ENCODE data around the gene DCUN1D2.

The DCUN1D2 gene

DNA sequence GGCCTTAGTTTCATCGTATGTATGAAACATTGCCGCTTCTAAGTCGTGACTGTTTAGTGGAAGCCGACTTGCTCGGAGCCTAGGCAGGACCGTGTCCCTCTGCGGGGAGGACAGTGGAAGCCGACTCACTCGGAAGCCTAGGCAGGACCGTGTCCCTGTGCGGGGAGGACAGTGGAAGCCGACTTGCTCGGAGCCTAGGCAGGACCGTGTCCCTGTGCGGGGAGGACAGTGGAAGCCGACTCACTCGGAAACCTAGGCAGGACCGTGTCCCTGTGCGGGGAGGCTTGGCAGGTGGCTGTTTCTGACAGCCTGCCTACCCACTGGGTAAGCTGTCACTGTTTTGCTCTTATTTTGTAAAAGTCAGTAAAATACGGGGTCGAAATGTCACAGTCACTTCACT is 20.4 kb upstream of the DCUN1D2 start:
- TF ChIP-seq, protein P1, sequence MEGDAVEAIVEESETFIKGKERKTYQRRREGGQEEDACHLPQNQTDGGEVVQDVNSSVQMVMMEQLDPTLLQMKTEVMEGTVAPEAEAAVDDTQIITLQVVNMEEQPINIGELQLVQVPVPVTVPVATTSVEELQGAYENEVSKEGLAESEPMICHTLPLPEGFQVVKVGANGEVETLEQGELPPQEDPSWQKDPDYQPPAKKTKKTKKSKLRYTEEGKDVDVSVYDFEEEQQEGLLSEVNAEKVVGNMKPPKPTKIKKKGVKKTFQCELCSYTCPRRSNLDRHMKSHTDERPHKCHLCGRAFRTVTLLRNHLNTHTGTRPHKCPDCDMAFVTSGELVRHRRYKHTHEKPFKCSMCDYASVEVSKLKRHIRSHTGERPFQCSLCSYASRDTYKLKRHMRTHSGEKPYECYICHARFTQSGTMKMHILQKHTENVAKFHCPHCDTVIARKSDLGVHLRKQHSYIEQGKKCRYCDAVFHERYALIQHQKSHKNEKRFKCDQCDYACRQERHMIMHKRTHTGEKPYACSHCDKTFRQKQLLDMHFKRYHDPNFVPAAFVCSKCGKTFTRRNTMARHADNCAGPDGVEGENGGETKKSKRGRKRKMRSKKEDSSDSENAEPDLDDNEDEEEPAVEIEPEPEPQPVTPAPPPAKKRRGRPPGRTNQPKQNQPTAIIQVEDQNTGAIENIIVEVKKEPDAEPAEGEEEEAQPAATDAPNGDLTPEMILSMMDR (IDR thresholded peaks at IDR 0.05; ENCODE audit: low read length) = no peak
- TF ChIP-seq EZH2phosphoT487 (IDR thresholded peaks at IDR 0.05; ENCODE audit: low read length) (no peak), EZH2 (optimal IDR thresholded peaks at IDR 0.05; ENCODE audit: low read depth, low read length) (no peak)
- Histone ChIP-seq H3K4me1 (ENCODE audit: low read length) (no peaks in the 10 kb centered on the region), H3K79me2 (ENCODE audit: low read length) (no peaks in the 10 kb centered on the region), H3K9ac (ENCODE audit: low read length) (no peak overlapping the region), H3K9me3 (replicated peaks; ENCODE audit: insufficient read depth, low read length) (no peaks in the 10 kb centered on the region), H3K27ac (ENCODE audit: low read length) (no peak overlapping the region), H3K4me2 (ENCODE audit: low read depth, low read length) (no peak overlapping the region), H2AFZ (ENCODE audit: low read length) (no peak overlapping the region), H3F3A (ENCODE audit: insufficient read depth, low read length) (no peaks in the 10 kb centered on the region), H3K9me2 (replicated peaks; ENCODE audit: insufficient read depth, low read length) (no peaks in the 10 kb centered on the region), H3K27me3 (replicated peaks; ENCODE audit: insufficient read depth, low read length) (no peaks in the 10 kb centered on the region), H3K4me3 (ENCODE audit: low read length) (no peak overlapping the region), H3K36me3 (replicated peaks; ENCODE audit: insufficient read depth, low read length) (no peaks in the 10 kb centered on the region), H4K20me1 (ENCODE audit: insufficient read depth, low read length) (no peaks in the 10 kb centered on the region)
- no peak for DNase-seq

- Histone ChIP-seq H3K36me3 (replicated peaks; ENCODE audit: insufficient read depth, low read length) (no peaks in the 10 kb centered on the region), H3F3A (ENCODE audit: insufficient read depth, low read length) (no peaks in the 10 kb centered on the region), H3K79me2 (ENCODE audit: low read length) (no peaks in the 10 kb centered on the region), H3K9me2 (replicated peaks; ENCODE audit: insufficient read depth, low read length) (no peaks in the 10 kb centered on the region), H2AFZ (ENCODE audit: low read length) (no peak overlapping the region), H3K4me3 (ENCODE audit: low read length) (no peak overlapping the region), H3K27me3 (replicated peaks; ENCODE audit: insufficient read depth, low read length) (no peaks in the 10 kb centered on the region), H3K27ac (ENCODE audit: low read length) (no peak overlapping the region), H3K4me1 (ENCODE audit: low read length) (no peaks in the 10 kb centered on the region), H4K20me1 (ENCODE audit: insufficient read depth, low read length) (no peaks in the 10 kb centered on the region), H3K4me2 (ENCODE audit: low read depth, low read length) (no peak overlapping the region), H3K9ac (ENCODE audit: low read length) (no peak overlapping the region), H3K9me3 (replicated peaks; ENCODE audit: insufficient read depth, low read length) (no peaks in the 10 kb centered on the region)
- TF ChIP-seq, protein P1 (IDR thresholded peaks at IDR 0.05; ENCODE audit: low read length) = no peak
- no peak for TF ChIP-seq EZH2 (optimal IDR thresholded peaks at IDR 0.05; ENCODE audit: low read depth, low read length)
- no peak for TF ChIP-seq EZH2phosphoT487 (IDR thresholded peaks at IDR 0.05; ENCODE audit: low read length)
- no peak for DNase-seq
Measured at GRCh38 chr13:113509989-113510388, 19.5 kb upstream of the DCUN1D2 start.

DNA sequence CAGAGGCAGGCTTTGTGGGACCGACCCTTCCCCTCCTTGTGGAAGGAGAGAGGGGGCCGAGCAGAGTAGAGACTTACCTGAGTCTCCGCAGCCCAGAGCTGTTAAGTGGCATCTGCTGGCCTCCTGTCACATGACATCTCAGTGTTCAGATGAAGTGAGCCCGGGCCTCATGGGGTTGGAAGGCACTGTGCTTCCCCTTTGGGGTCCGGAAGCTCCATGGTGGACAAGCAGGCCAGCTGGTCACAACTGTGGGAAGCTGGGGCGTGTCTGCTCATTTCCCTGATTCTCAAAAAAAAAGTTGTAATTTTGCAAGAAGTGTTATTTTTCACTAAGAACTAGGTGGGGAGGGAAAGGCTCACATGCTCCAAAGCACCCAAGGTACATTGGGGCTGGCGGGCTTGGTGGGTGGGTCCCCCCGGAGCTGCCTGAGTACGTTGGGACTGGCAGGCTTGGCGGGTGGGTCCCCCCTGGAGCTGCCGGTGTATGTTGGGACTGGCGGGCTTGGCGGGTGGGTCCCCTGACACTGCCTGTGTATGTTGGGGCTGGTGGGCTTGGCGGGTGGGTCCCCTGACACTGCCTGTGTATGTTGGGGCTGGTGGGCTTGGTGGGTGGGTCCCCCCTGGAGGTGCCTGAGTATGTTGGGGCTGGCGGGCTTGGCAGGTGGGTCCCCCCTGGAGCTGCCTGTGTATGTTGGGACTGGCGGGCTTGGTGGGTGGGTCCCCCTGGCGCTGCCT is 18.2 kb upstream of the DCUN1D2 start:
- Histone ChIP-seq H3K9ac (ENCODE audit: low read length) (no peak overlapping the region), H3K27me3 (replicated peaks; ENCODE audit: insufficient read depth, low read length) (no peaks in the 10 kb centered on the region), H3K27ac (ENCODE audit: low read length) (no peak overlapping the region), H3K4me1 (ENCODE audit: low read length) (no peaks in the 10 kb centered on the region), H3K4me2 (ENCODE audit: low read depth, low read length) (no peak overlapping the region), H4K20me1 (ENCODE audit: insufficient read depth, low read length) (no peaks in the 10 kb centered on the region), H3K4me3 (ENCODE audit: low read length) (no peak overlapping the region), H3F3A (ENCODE audit: insufficient read depth, low read length) (no peaks in the 10 kb centered on the region), H3K9me2 (replicated peaks; ENCODE audit: insufficient read depth, low read length) (no peaks in the 10 kb centered on the region), H3K36me3 (replicated peaks; ENCODE audit: insufficient read depth, low read length) (no peaks in the 10 kb centered on the region), H3K9me3 (replicated peaks; ENCODE audit: insufficient read depth, low read length) (no peaks in the 10 kb centered on the region), H2AFZ (ENCODE audit: low read length) (no peak overlapping the region), H3K79me2 (ENCODE audit: low read length) (no peaks in the 10 kb centered on the region)
- TF ChIP-seq EZH2 (optimal IDR thresholded peaks at IDR 0.05; ENCODE audit: low read depth, low read length) (no peak), EZH2phosphoT487 (IDR thresholded peaks at IDR 0.05; ENCODE audit: low read length) (no peak)
- TF ChIP-seq, protein P1 (IDR thresholded peaks at IDR 0.05; ENCODE audit: low read length) = no peak
- DNase-seq = no peak
